ENCODE measurements around the gene LENG8. TPM values are rescaled to one million over a fixed set of nuclear protein-coding genes. Genes with fewer than 3 reads are reported as not detected.

LENG8 gene
- total RNA-seq, 4 donors from 2014 or later = 9.9 to 49.5 (median 15.5) TPM

DNA sequence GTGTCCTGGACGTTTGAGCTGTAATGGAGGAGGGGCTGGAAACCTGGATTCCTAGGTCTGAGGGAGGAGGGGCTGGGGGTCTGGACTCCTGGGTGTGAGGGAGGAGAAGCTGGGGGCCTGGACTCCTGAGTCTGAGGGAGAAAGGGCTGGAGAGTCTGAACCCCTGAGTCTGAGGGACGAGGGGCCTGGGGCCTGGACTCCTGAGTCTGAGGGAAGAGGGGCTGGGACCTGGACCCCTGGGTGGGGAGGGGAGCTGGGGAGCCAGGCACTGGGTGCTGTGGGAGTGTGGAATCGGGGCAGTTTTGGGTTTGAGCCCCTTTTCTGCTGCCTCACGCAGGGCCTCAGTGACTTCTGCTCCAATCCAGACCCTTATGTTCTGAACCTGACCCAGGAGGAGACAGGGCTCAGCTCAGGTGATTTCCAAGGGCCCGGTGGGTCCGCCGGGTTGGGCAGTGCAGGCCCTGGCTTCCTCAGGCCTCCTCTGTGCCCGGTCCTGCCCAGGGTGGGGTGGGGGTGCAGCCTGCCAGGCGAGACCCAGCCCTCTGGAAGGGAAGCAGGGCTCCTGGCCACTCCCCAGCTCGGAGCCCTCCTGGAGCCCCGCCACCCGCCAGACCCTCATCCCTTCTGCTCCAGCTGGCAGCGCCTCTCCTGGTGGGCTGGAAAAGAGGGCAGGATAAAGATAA, 19.3 kb upstream of the LENG8 start:
- Histone ChIP-seq H3K36me3 (no peaks in the 10 kb centered on the region), H3K27ac (no peak overlapping the region), H3K9me3 (no peaks in the 10 kb centered on the region), H3K4me3 (no peak overlapping the region), H3K27me3 (peaks cover 37 to 58% (median 43%) of the 10 kb centered on the region in 3 donors), H3K4me1 (peaks cover 12 to 23% of the 10 kb centered on the region in 2 donors)
- TF ChIP-seq POLR2A (IDR thresholded peaks at IDR 0.05) = no peak
- TF ChIP-seq, protein P1, sequence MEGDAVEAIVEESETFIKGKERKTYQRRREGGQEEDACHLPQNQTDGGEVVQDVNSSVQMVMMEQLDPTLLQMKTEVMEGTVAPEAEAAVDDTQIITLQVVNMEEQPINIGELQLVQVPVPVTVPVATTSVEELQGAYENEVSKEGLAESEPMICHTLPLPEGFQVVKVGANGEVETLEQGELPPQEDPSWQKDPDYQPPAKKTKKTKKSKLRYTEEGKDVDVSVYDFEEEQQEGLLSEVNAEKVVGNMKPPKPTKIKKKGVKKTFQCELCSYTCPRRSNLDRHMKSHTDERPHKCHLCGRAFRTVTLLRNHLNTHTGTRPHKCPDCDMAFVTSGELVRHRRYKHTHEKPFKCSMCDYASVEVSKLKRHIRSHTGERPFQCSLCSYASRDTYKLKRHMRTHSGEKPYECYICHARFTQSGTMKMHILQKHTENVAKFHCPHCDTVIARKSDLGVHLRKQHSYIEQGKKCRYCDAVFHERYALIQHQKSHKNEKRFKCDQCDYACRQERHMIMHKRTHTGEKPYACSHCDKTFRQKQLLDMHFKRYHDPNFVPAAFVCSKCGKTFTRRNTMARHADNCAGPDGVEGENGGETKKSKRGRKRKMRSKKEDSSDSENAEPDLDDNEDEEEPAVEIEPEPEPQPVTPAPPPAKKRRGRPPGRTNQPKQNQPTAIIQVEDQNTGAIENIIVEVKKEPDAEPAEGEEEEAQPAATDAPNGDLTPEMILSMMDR (IDR thresholded peaks at IDR 0.05 in 4 of 5, conservative IDR thresholded peaks at IDR 0.05 in 1 of 5) = no peak
- intact Hi-C loops (cut with DNase I; ENCODE audit: low total_unique reads) (no loop called here), in situ Hi-C loops (cut with MboI; ENCODE audit: low sequenced_read_pairs in 4 of 4) (no loop called here)
- no peak for ATAC-seq
- DNase-seq = no peak

DNA sequence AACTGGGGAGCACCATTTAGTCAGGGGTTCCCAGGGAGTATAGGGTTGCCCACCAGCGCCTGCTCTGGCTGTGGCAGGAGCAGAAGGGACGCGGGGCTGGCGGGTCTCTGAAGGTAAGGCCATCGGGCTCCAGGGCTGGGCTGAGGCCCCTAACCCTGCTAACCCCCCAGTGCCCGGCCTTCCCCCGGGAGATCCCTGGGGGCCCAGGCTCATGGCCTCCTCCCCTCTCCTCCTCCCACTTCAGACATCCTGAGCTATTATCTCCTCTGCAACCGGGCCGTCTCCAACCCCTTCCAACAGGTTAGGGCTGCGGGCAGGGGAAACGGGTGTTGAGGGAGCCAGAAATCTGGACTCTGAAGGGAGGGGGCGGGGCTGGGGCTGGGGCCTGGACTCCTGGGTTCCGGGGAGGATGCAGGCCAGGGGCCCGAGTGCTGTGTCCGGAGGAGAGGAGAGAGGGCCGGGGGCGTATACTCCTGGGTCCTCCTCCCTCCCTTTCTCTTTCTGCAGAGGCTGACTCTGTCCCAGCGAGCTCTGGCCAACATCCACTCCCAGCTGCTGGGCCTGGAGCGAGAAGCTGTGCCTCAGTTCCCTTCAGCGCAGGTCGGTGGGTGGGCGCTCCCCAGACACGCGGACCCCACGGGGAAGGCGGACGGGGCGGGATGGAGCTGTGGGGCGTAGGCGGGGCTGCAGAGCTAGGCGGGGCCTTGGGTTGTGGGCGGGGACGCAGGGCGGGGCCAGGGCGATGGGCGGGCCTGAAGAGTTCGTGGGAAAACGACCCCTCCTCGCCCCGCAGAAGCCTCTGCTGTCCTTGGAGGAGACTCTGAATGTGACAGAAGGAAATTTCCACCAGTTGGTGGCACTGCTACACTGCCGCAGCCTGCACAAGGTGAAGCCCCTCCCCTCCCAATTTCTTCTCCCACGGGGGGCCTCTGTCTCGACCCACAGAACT, 18.4 kb upstream of the LENG8 start:
- intact Hi-C loops (cut with DNase I; ENCODE audit: low total_unique reads) (no loop called here), in situ Hi-C loops (cut with MboI; ENCODE audit: low sequenced_read_pairs in 4 of 4) (no loop called here)
- TF ChIP-seq POLR2A (IDR thresholded peaks at IDR 0.05) = no peak
- TF ChIP-seq, protein P1 (IDR thresholded peaks at IDR 0.05 in 4 of 5, conservative IDR thresholded peaks at IDR 0.05 in 1 of 5) = peak in 1 of 5 experiments; percentile 26

DNA sequence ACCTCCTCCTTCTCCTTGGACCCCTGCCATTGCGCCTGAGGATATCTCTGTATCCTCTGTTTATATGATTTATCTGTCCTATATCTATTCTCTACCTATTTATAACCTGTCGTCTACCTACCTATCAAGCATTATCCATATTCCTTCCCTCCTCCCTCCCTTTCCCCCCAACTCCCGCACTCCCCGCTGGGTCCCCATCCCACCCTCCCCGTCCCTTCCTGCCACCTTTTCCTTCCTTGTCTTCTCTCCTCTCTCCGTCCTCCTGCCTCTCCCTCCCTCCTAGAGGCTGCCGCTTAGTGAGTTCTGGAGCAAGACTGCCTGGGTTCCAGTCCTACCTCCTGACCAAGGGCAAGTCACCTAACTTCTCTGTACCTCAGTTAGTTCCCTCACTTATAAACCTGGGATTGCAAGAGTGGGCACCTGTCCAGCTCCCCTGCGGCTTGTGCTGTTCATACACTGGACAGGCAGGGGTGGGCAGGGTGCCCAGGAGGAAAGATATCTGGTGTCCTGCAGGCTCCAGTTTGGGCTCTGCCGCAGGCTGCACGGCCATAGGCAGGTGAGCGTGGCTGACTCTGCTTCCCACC, 17.7 kb upstream of the LENG8 start:
- Histone ChIP-seq H3K9me3 (no peaks in the 10 kb centered on the region), H3K36me3 (no peaks in the 10 kb centered on the region), H3K27ac (no peak overlapping the region), H3K27me3 (peaks cover 30 to 54% (median 39%) of the 10 kb centered on the region in 3 donors), H3K4me1 (peaks cover 15 to 40% of the 10 kb centered on the region in 2 donors), H3K4me3 (peak overlapping the region; percentile 25 to 40 (median 35))
- TF ChIP-seq, protein P1 (IDR thresholded peaks at IDR 0.05 in 4 of 5, conservative IDR thresholded peaks at IDR 0.05 in 1 of 5) = no peak
- no peak for TF ChIP-seq POLR2A (IDR thresholded peaks at IDR 0.05)
- intact Hi-C loops (cut with DNase I; ENCODE audit: low total_unique reads) = no loop called here
- DNase-seq = peak in 1 of 2 donors; percentile 38
- in situ Hi-C loops (cut with MboI; ENCODE audit: low sequenced_read_pairs in 4 of 4) = no loop called here
- peak in 1 of 2 donors; percentile 19 for ATAC-seq

More for the DNA sequence above, 18.4 kb upstream of the LENG8 start:
- DNase-seq (no peak), ATAC-seq (peak; percentile 17 to 37)
- peaks cover 12 to 32% of the 10 kb centered on the region in 2 donors for H3K4me1 ChIP-seq
- H3K27ac ChIP-seq = no peak overlapping the region
- H3K36me3 ChIP-seq = no peaks in the 10 kb centered on the region
- peaks cover 35 to 58% (median 43%) of the 10 kb centered on the region in 3 donors for H3K27me3 ChIP-seq
- H3K9me3 ChIP-seq = no peaks in the 10 kb centered on the region
- peak overlapping the region; percentile 25 to 40 (median 35) for H3K4me3 ChIP-seq

DNA sequence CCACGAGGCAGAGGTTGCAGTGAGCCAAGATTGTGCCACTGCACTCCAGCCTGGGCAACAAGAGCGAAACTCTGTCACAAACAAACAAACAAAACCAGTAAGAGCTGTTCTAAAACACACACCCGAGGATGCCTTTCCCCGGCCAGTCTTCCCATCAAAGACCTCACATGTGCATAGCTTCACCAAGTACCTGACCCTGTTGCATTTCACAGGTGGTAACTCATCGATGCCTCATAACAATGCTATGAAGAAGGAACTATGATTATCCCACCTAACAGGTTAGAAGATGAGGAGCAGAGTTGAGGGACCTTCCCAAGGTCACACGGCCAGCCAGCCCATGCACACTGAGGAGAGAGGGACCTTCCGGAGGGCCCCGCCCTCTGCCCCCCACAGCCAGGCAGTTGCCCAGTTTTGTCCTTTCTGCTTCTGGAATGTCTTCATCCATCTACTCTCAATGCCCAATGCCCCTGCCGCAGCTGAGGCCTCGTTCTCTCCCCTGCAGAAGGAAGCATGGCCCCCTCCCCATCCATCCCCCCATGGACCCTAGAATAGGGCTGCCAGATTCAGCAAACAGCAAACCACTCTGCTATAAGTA, 16.8 kb upstream of the LENG8 start:
- intact Hi-C loops (cut with DNase I; ENCODE audit: low total_unique reads) (no loop called here), in situ Hi-C loops (cut with MboI; ENCODE audit: low sequenced_read_pairs in 4 of 4) (no loop called here)
- peaks cover 28 to 50% (median 39%) of the 10 kb centered on the region in 3 donors for H3K27me3 ChIP-seq
- ATAC-seq = no peak
- H3K4me3 ChIP-seq = no peak overlapping the region
- H3K9me3 ChIP-seq = no peaks in the 10 kb centered on the region
- H3K27ac ChIP-seq = no peak overlapping the region
- TF ChIP-seq, protein P1 (IDR thresholded peaks at IDR 0.05 in 4 of 5, conservative IDR thresholded peaks at IDR 0.05 in 1 of 5) = no peak
- TF ChIP-seq POLR2A (IDR thresholded peaks at IDR 0.05) = no peak
- no peak for DNase-seq
- H3K4me1 ChIP-seq = peaks cover 20 to 43% of the 10 kb centered on the region in 2 donors
- H3K36me3 ChIP-seq = no peaks in the 10 kb centered on the region

All from gastrocnemius medialis (tissue), 4 donors.